Hepatocyte (in vitro differentiated cells): ENCODE data around the gene BBS9.

Experiments
- EZH2 ChIP-seq: fragments of 200-600 bp; sonication (generic); IDR thresholded peaks from 2 replicates; pipeline ENCODE4 v1.6.1; 2016; ENCODE audit warnings: antibody characterized with exemption, mild to moderate bottlenecking, borderline replicate concordance
- TF ChIP-seq, protein P1 (sequence below): fragments of 200-600 bp; sonication (generic); IDR thresholded peaks from 2 replicates; pipeline ENCODE4 v1.5.1; 2016; ENCODE audit warnings: antibody characterized with exemption, mild to moderate bottlenecking; ENCODE audit not compliant: poor library complexity

DNA sequence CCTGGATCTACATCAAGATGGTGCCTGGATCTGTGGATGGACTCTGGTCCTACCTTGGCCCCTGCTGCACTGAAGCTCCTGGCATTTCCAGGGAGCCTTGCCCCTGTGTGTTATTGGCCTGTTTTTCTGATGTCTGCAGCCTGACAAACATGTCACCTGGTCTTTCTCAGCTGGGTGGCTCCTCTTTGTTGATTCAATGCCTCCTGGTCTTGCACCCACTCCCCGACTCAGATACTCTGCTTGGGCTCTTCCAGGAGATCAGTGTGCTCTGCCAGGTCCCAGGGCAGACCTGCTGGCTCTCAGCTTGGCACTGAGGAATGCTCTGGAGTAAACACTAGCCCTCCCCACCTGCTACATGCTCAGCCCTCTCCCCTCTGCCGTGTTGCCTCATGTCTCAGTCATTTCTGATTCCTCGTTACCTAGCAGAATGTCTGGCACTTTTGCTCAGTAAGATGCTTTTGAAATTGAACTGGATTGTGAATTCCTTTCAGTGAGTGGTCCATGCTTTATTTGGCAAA lies 522.7 kb downstream of the BBS9 start:
- TF ChIP-seq, protein P1, sequence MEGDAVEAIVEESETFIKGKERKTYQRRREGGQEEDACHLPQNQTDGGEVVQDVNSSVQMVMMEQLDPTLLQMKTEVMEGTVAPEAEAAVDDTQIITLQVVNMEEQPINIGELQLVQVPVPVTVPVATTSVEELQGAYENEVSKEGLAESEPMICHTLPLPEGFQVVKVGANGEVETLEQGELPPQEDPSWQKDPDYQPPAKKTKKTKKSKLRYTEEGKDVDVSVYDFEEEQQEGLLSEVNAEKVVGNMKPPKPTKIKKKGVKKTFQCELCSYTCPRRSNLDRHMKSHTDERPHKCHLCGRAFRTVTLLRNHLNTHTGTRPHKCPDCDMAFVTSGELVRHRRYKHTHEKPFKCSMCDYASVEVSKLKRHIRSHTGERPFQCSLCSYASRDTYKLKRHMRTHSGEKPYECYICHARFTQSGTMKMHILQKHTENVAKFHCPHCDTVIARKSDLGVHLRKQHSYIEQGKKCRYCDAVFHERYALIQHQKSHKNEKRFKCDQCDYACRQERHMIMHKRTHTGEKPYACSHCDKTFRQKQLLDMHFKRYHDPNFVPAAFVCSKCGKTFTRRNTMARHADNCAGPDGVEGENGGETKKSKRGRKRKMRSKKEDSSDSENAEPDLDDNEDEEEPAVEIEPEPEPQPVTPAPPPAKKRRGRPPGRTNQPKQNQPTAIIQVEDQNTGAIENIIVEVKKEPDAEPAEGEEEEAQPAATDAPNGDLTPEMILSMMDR = no peak
- no peak for TF ChIP-seq EZH2
